KG1 (cell line): ENCODE measurements around the gene AKR1B1.

Experiments
- DNase-seq: peaks from one replicate; lab custom pipeline; 2025; lab: John Stamatoyannopoulos, UW

The AKR1B1 gene

GRCh38 chr7:134415700-134416099 lies 43.2 kb downstream of the AKR1B1 start:
- no peak for DNase-seq

- DNase-seq, result no peak
Measured at GRCh38 chr7:134414109-134414508, 44.8 kb downstream of the AKR1B1 start.

- no peak for DNase-seq
Measured at GRCh38 chr7:134407311-134407710, 51.6 kb downstream of the AKR1B1 start.

GRCh38 chr7:134406431-134406830 lies 52.5 kb downstream of the AKR1B1 start:
- no peak for DNase-seq

- DNase-seq, result no peak
Measured at GRCh38 chr7:134405299-134405698, 53.6 kb downstream of the AKR1B1 start.

- no peak for DNase-seq
Measured at GRCh38 chr7:134403062-134403461, 55.8 kb downstream of the AKR1B1 start.

GRCh38 chr7:134400859-134401258 lies 58.0 kb downstream of the AKR1B1 start:
- no peak for DNase-seq

GRCh38 chr7:134396031-134396430 lies 62.9 kb downstream of the AKR1B1 start:
- DNase-seq, result no peak

GRCh38 chr7:134395604-134396003 lies 63.3 kb downstream of the AKR1B1 start:
- no peak for DNase-seq

- no peak for DNase-seq
Measured at GRCh38 chr7:134394056-134394455, 64.8 kb downstream of the AKR1B1 start.
